ENCODE data around the gene GPR158.

GPR158 gene

DNA sequence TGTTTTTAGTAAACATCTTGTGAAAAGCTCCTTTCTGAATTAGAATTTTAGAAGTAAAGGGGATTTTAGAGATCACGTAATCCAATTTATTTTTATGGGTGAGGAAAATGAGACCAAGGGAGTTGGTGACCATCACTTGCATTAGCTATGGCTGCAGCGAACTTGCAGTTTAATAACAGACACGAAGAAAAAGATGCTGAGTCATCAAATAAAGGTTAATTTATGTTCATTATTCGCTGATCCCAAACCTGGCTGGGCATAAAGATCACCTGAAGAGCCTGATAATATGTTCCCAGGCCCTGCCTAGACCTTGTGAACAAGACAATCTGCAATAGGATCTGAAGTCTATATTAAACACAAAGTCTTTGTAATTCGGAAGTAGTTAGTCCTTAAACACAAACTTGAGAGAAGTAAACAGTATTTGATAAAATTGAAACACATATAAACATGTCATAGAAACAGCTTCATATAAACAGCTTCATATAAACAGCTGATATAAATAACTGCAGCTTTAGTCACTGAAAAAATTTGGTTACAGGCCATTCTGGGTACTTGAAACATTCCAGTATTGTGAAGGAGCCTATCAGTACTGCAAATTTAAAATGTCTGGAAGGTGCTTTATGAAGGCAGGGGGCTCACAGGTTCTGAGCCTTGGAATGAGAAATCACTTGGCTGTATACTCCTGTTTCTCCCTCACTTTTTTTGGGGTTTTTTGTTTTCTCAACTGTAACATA is 16.5 kb downstream of the GPR158 start:
- TF ChIP-seq, protein P1, sequence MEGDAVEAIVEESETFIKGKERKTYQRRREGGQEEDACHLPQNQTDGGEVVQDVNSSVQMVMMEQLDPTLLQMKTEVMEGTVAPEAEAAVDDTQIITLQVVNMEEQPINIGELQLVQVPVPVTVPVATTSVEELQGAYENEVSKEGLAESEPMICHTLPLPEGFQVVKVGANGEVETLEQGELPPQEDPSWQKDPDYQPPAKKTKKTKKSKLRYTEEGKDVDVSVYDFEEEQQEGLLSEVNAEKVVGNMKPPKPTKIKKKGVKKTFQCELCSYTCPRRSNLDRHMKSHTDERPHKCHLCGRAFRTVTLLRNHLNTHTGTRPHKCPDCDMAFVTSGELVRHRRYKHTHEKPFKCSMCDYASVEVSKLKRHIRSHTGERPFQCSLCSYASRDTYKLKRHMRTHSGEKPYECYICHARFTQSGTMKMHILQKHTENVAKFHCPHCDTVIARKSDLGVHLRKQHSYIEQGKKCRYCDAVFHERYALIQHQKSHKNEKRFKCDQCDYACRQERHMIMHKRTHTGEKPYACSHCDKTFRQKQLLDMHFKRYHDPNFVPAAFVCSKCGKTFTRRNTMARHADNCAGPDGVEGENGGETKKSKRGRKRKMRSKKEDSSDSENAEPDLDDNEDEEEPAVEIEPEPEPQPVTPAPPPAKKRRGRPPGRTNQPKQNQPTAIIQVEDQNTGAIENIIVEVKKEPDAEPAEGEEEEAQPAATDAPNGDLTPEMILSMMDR (IDR thresholded peaks at IDR 0.05; ENCODE audit: control insufficient read depth, insufficient read depth, low read depth, low read length, missing control alignments) = no peak
- no peak for DNase-seq (ENCODE audit: low read depth)
- H3K4me3 ChIP-seq (ENCODE audit: control insufficient read depth, low read depth, low read length) = no peak overlapping the region

GRCh38 chr10:25198151-25198550 is 23.4 kb downstream of the GPR158 start:
- TF ChIP-seq, protein P1 (IDR thresholded peaks at IDR 0.05; ENCODE audit: control insufficient read depth, insufficient read depth, low read depth, low read length, missing control alignments) = no peak
- DNase-seq (ENCODE audit: low read depth) = no peak
- no peak overlapping the region for H3K4me3 ChIP-seq (ENCODE audit: control insufficient read depth, low read depth, low read length)

DNA sequence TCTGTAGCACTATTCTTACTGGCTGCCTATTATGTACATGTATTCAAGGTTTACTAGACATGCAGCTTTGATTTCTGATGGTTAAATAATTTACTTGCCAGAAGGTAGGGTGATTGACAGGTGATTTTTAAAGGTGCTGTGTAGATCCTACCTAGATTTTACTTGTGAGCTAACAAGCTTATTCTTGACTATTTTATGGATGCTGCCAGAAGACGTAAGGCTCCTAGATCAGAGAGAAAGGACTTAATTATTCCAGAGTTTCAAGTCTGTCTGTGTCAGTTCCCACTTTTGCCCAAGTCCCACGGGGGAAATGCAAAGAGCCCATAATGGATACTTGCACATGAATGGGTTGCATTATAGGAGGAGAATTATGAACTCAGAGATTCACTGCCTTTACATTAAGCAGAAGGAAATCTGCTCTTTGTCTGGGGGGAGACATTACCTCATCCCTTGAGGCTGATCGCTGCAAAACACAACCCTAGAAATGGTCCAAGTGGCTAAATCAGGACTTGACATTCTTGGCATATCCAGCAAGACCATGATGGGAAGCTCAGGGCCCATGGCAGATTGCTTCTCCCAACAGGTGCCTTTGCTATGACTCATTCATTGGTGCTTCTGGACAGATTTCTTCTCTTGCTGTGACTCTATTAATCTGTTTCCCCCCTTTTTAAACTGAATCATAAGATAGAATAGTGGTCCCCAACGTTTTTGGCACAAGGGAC is 32.1 kb downstream of the GPR158 start:
- TF ChIP-seq, protein P1 (IDR thresholded peaks at IDR 0.05; ENCODE audit: control insufficient read depth, insufficient read depth, low read depth, low read length, missing control alignments) = no peak
- DNase-seq (ENCODE audit: low read depth) = no peak
- no peak overlapping the region for H3K4me3 ChIP-seq (ENCODE audit: control insufficient read depth, low read depth, low read length)

- H3K4me3 ChIP-seq (ENCODE audit: control insufficient read depth, low read depth, low read length) = no peak overlapping the region
- DNase-seq (ENCODE audit: low read depth) = no peak
- TF ChIP-seq, protein P1 (IDR thresholded peaks at IDR 0.05; ENCODE audit: control insufficient read depth, insufficient read depth, low read depth, low read length, missing control alignments) = no peak
These were observed 34.8 kb downstream of the GPR158 start for GRCh38 chr10:25209618-25210017.

GRCh38 chr10:25210265-25210664 is 35.5 kb downstream of the GPR158 start:
- TF ChIP-seq, protein P1 (IDR thresholded peaks at IDR 0.05; ENCODE audit: control insufficient read depth, insufficient read depth, low read depth, low read length, missing control alignments) = no peak
- H3K4me3 ChIP-seq (ENCODE audit: control insufficient read depth, low read depth, low read length) = no peak overlapping the region
- no peak for DNase-seq (ENCODE audit: low read depth)

GRCh38 chr10:25220156-25220555 is 45.4 kb downstream of the GPR158 start:
- TF ChIP-seq, protein P1 (IDR thresholded peaks at IDR 0.05; ENCODE audit: control insufficient read depth, insufficient read depth, low read depth, low read length, missing control alignments) = no peak
- DNase-seq (ENCODE audit: low read depth) = no peak
- H3K4me3 ChIP-seq (ENCODE audit: control insufficient read depth, low read depth, low read length) = no peak overlapping the region

Measured in AG09309 (cell line).